OCI-LY7 (cell line): Measurements from ENCODE around the gene HIF1A. TPM values are rescaled to one million over a fixed set of nuclear protein-coding genes. Genes with fewer than 3 reads are reported as not detected.

ENCODE experiments used
- BruUV-seq: library from RNA; stranded (reverse); fragments of 400-500 nt; replicated peaks from 2 replicates; lab custom pipeline; 2021; lab: Mats Ljungman, UMichigan
- CTCF ChIA-PET: fragments of 300-600 bp; sonication (Branson Sonifier 250); formaldehyde crosslinking; loops from one replicate; lab custom pipeline; 2022; ENCODE audit warnings: antibody characterized with exemption; ENCODE audit not compliant: unreplicated experiment; lab: Charles Lee
- POLR2A ChIA-PET: fragments of 300-600 bp; sonication (Branson Sonifier 250); formaldehyde crosslinking; loops from one replicate; lab custom pipeline; 2022; ENCODE audit warnings: antibody characterized with exemption; lab: Charles Lee
- DNase-seq: peaks from one replicate; pipeline ENCODE4 v3.0.0-alpha.2; 2015; ENCODE audit warnings: low spot score
- H2AFZ ChIP-seq: fragments of 200-600 bp; sonication (generic), shearing (Covaris generic); 2 replicates; pipeline ENCODE4 v1.6.1; 2014; ENCODE audit warnings: mild to moderate bottlenecking, antibody characterized with exemption, low read length, moderate library complexity
- H3K27ac ChIP-seq: fragments of 200-600 bp; sonication (generic); 2 replicates; pipeline ENCODE4 v1.5.1; 2014; ENCODE audit warnings: mixed run types, low read depth, mild to moderate bottlenecking, moderate library complexity, low read length, inconsistent platforms; ENCODE audit not compliant: poor library complexity, severe bottlenecking
- H3K36me3 ChIP-seq: fragments of 200-600 bp; sonication (generic); 2 replicates; pipeline ENCODE4 v1.6.1; 2014; ENCODE audit warnings: mild to moderate bottlenecking, antibody characterized with exemption, low read length, moderate library complexity, mixed read lengths; ENCODE audit not compliant: insufficient read depth
- H3K4me1 ChIP-seq: fragments of 200-600 bp; sonication (generic); 2 replicates; pipeline ENCODE4 v1.5.1; 2014; ENCODE audit warnings: mild to moderate bottlenecking, low read length; ENCODE audit not compliant: insufficient read depth, poor library complexity, severe bottlenecking
- H3K4me2 ChIP-seq: fragments of 200-600 bp; sonication (generic); 2 replicates; pipeline ENCODE4 v1.6.1; 2014; ENCODE audit warnings: mild to moderate bottlenecking, low read length
- H3K4me3 ChIP-seq: fragments of 200-600 bp; sonication (generic); 2 replicates; pipeline ENCODE4 v1.5.1; 2014; ENCODE audit warnings: mild to moderate bottlenecking, low read depth, low read length; ENCODE audit not compliant: poor library complexity, severe bottlenecking
- H3K79me2 ChIP-seq: fragments of 200-600 bp; sonication (generic); 2 replicates; pipeline ENCODE4 v1.6.1; 2016; ENCODE audit warnings: low read depth, mild to moderate bottlenecking, low read length, moderate library complexity, mixed read lengths; ENCODE audit not compliant: insufficient read depth
- H3K9me2 ChIP-seq: fragments of 200-600 bp; sonication (generic); 2 replicates; pipeline ENCODE4 v1.6.1; 2016; ENCODE audit warnings: mild to moderate bottlenecking, low read length, mixed read lengths; ENCODE audit not compliant: insufficient read depth
- H3K9me3 ChIP-seq: fragments of 200-600 bp; sonication (generic); 2 replicates; pipeline ENCODE4 v1.6.1; 2014; ENCODE audit warnings: mild to moderate bottlenecking, mixed run types, low read length, mixed read lengths
- H4K20me1 ChIP-seq: fragments of 200-600 bp; sonication (generic); 2 replicates; pipeline ENCODE4 v1.6.1; 2014; ENCODE audit warnings: mild to moderate bottlenecking, antibody characterized with exemption, low read length, moderate library complexity, mixed read lengths; ENCODE audit not compliant: insufficient read depth
- EZH2phosphoT487 ChIP-seq: fragments of 200-600 bp; sonication (generic); IDR thresholded peaks from 2 replicates; pipeline ENCODE4 v1.6.1; 2018; ENCODE audit warnings: low read depth, borderline replicate concordance, mild to moderate bottlenecking, mixed run types, antibody characterized with exemption, low read length, moderate library complexity, mixed read lengths
- intact Hi-C: fragments of 100-400 bp; cut with micrococcal nuclease; formaldehyde crosslinking; loops from one replicate; pipeline ENCODE4 v1.10.0; 2022; ENCODE audit not compliant: unreplicated experiment
- total RNA-seq, 2 experiments: library from RNA; depleted of rRNA in 1 of 2; stranded (reverse); fragments of >200 nt in 1 of 2; shearing (Covaris generic) in 1 of 2; gene quantifications; 2 replicates each; pipeline ENCODE4 v1.2.3, GENCODE V29; 2014 to 2022

Gene HIF1A
- total RNA-seq, 2 experiments from 2014 or later = 71.7 to 88.1 TPM

DNA sequence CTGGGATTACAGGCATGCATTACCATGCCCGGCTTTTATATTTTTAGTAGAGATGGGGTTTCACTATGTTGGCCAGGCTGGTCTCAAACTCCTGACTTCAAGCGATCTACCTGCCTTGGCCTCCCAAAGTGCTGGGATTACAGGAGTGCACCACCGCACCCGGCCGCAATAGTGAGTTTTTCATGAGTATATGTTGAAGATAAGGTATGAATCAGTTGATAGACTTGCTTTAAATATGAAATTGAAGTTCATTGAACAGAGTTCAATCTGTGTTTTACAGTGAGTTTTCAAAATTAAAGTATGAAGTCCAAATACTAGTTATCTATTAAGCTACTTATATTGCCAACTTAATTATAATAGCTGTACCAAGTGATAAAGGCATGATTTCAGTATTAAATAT lies 102.0 kb downstream of the HIF1A start:
- H3K79me2 ChIP-seq = no peaks in the 10 kb centered on the region
- intact Hi-C loops = no loop called here
- H3K4me3 ChIP-seq = no peak overlapping the region
- ChIA-PET POLR2A (interaction anchor here (0.6 to 1.8 kb wide), 4 partner anchors 10 to 1755 kb away, joined by 3 to 6 read pairs (median 4); no protein-coding TSS in a partner anchor), CTCF (no interaction called here)
- H2AFZ ChIP-seq = no peak overlapping the region
- no TSS peak for BruUV-seq
- DNase-seq = no peak
- H3K9me2 ChIP-seq = no peaks in the 10 kb centered on the region
- H3K36me3 ChIP-seq = peaks cover 38% of the 10 kb centered on the region
- no peak overlapping the region for H3K27ac ChIP-seq
- no peaks in the 10 kb centered on the region for H3K4me1 ChIP-seq
- no peak for TF ChIP-seq EZH2phosphoT487
- no peaks in the 10 kb centered on the region for H3K9me3 ChIP-seq
- no peaks in the 10 kb centered on the region for H4K20me1 ChIP-seq
- H3K4me2 ChIP-seq = no peak overlapping the region

Other genes starting within 250 kb of the HIF1A start
- 10.5 and 11.7 TPM in 2 replicates for gene SNAPC1, start 66.9 kb downstream of the HIF1A start, total RNA-seq (2014; rRNA removed; shearing (Covaris generic))
- gene SNAPC1, start 66.9 kb downstream of the HIF1A start, total RNA-seq (2022) = 9.5 and 12.1 TPM in 2 replicates
- gene SYT16, start 117.2 kb downstream of the HIF1A start, total RNA-seq (2014; rRNA removed; shearing (Covaris generic)) = 0.10 and 0.13 TPM in 2 replicates
- 0.33 and 0.57 TPM in 2 replicates for gene SYT16, start 117.2 kb downstream of the HIF1A start, total RNA-seq (2022)